T-helper 22 cell (primary cell): ENCODE measurements around the gene CFAP58.

Experiments used
- DNase-seq: peaks from one replicate; pipeline ENCODE4 v3.0.0-alpha.2; 2020; ENCODE audit warnings: low read depth

Gene CFAP58

GRCh38 chr10:104376784-104377300 lies 23.2 kb downstream of the CFAP58 start:
- no peak for DNase-seq

- DNase-seq = no peak
Measured at GRCh38 chr10:104380336-104380735, 26.7 kb downstream of the CFAP58 start.

GRCh38 chr10:104387130-104387888 lies 33.7 kb downstream of the CFAP58 start:
- DNase-seq = no peak

GRCh38 chr10:104388830-104389229 lies 35.2 kb downstream of the CFAP58 start:
- no peak for DNase-seq

- DNase-seq = no peak
Measured at GRCh38 chr10:104391150-104391968, 37.7 kb downstream of the CFAP58 start.

GRCh38 chr10:104391969-104392296 lies 38.3 kb downstream of the CFAP58 start:
- no peak for DNase-seq

- no peak for DNase-seq
Measured at GRCh38 chr10:104393387-104393786, 39.8 kb downstream of the CFAP58 start.

GRCh38 chr10:104396581-104396980 lies 42.9 kb downstream of the CFAP58 start:
- no peak for DNase-seq

- DNase-seq = no peak
Measured at GRCh38 chr10:104403636-104404035, 50.0 kb downstream of the CFAP58 start.

- DNase-seq = no peak
Measured at GRCh38 chr10:104406715-104407650, 53.4 kb downstream of the CFAP58 start.

GRCh38 chr10:104413528-104413927 lies 59.9 kb downstream of the CFAP58 start:
- DNase-seq = no peak

- no peak for DNase-seq
Measured at GRCh38 chr10:104415526-104416165, 62.0 kb downstream of the CFAP58 start.

- no peak for DNase-seq
Measured at GRCh38 chr10:104416851-104417250, 63.2 kb downstream of the CFAP58 start.

- no peak for DNase-seq
Measured at GRCh38 chr10:104417637-104418292, 64.1 kb downstream of the CFAP58 start.

- DNase-seq = no peak
Measured at GRCh38 chr10:104424719-104425118, 71.1 kb downstream of the CFAP58 start.

GRCh38 chr10:104427989-104428388 lies 74.4 kb downstream of the CFAP58 start:
- DNase-seq = no peak

GRCh38 chr10:104429846-104430245 lies 76.2 kb downstream of the CFAP58 start:
- no peak for DNase-seq

- DNase-seq = no peak
Measured at GRCh38 chr10:104430360-104430759, 76.7 kb downstream of the CFAP58 start.

GRCh38 chr10:104433669-104434068 lies 80.0 kb downstream of the CFAP58 start:
- DNase-seq = no peak

- no peak for DNase-seq
Measured at GRCh38 chr10:104434601-104435000, 81.0 kb downstream of the CFAP58 start.

- DNase-seq = no peak
Measured at GRCh38 chr10:104435822-104436221, 82.2 kb downstream of the CFAP58 start.
